GM19193 (cell line): ENCODE measurements around the gene MTUS2.

Experiments
- POLR2A ChIP-seq: IDR thresholded peaks from 4 replicates; pipeline ENCODE4 v1.6.1; 2011; ENCODE audit not compliant: insufficient read depth, insufficient read length; ENCODE audit errors: extremely low read depth

The MTUS2 gene

GRCh38 chr13:29131159-29131558 is 311.0 kb downstream of the MTUS2 start:
- no peak for TF ChIP-seq POLR2A

GRCh38 chr13:29131881-29132668 is 311.9 kb downstream of the MTUS2 start:
- no peak for TF ChIP-seq POLR2A

- no peak for TF ChIP-seq POLR2A
These were observed 316.2 kb downstream of the MTUS2 start for GRCh38 chr13:29136341-29136740.

- no peak for TF ChIP-seq POLR2A
These were observed 316.9 kb downstream of the MTUS2 start for GRCh38 chr13:29137016-29137415.

GRCh38 chr13:29137995-29138394 is 317.9 kb downstream of the MTUS2 start:
- TF ChIP-seq POLR2A: no peak

GRCh38 chr13:29140277-29140676 is 320.1 kb downstream of the MTUS2 start:
- no peak for TF ChIP-seq POLR2A

- no peak for TF ChIP-seq POLR2A
These were observed 323.7 kb downstream of the MTUS2 start for GRCh38 chr13:29143847-29144246.

GRCh38 chr13:29154390-29154789 is 334.3 kb downstream of the MTUS2 start:
- no peak for TF ChIP-seq POLR2A

GRCh38 chr13:29156136-29156535 is 336.0 kb downstream of the MTUS2 start:
- no peak for TF ChIP-seq POLR2A

- no peak for TF ChIP-seq POLR2A
These were observed 339.7 kb downstream of the MTUS2 start for GRCh38 chr13:29159871-29160270.

GRCh38 chr13:29160862-29161261 is 340.7 kb downstream of the MTUS2 start:
- no peak for TF ChIP-seq POLR2A

GRCh38 chr13:29161676-29162075 is 341.5 kb downstream of the MTUS2 start:
- TF ChIP-seq POLR2A: no peak

- TF ChIP-seq POLR2A: no peak
These were observed 342.6 kb downstream of the MTUS2 start for GRCh38 chr13:29162638-29163235.

- TF ChIP-seq POLR2A: no peak
These were observed 344.0 kb downstream of the MTUS2 start for GRCh38 chr13:29164116-29164515.

GRCh38 chr13:29165216-29165615 is 345.1 kb downstream of the MTUS2 start:
- TF ChIP-seq POLR2A: no peak

- TF ChIP-seq POLR2A: no peak
These were observed 345.7 kb downstream of the MTUS2 start for GRCh38 chr13:29165840-29166239.
